IMR-90 (cell line): ENCODE results near the gene PLBD1. TPM values are rescaled to one million over a fixed set of nuclear protein-coding genes. Genes with fewer than 3 reads are reported as not detected.

Experiments used
- ATAC-seq: fragments of 200-7000 bp; cut with Tn5 transposase; 2 replicates; pipeline ENCODE4 v1.9.1; 2020; ENCODE audit warnings: low read depth, mild to moderate bottlenecking, moderate library complexity
- BruUV-seq: library from RNA; stranded (reverse); fragments of 400-500 nt; replicated peaks from 2 replicates; lab custom pipeline; 2021; lab: Mats Ljungman, UMichigan
- CTCF ChIA-PET: fragments of 300-600 bp; formaldehyde crosslinking; extraction: SDS; loops from one replicate; lab custom pipeline; 2021; ENCODE audit warnings: antibody characterized with exemption; lab: Yijun Ruan, JAX
- POLR2A ChIA-PET: fragments of 300-600 bp; sonication (Branson Sonifier 250); formaldehyde crosslinking; loops from one replicate; lab custom pipeline; 2022; ENCODE audit warnings: antibody characterized with exemption; ENCODE audit not compliant: unreplicated experiment; lab: Charles Lee
- DNase-seq: peaks from one replicate; pipeline ENCODE4 v3.0.0; 2013
- H2AFZ ChIP-seq: replicated peaks from 2 replicates; pipeline ENCODE3; 2013; ENCODE audit warnings: low read length, mild to moderate bottlenecking; ENCODE audit not compliant: poor library complexity
- H2AK5ac ChIP-seq: 2 replicates; pipeline ENCODE4 v1.6.1; 2013; ENCODE audit warnings: low read depth, low read length, inconsistent platforms
- H2AK9ac ChIP-seq: replicated peaks from 2 replicates; pipeline ENCODE3; 2013; ENCODE audit warnings: mild to moderate bottlenecking, low read depth, low read length, moderate library complexity; ENCODE audit not compliant: poor library complexity
- H2BK120ac ChIP-seq: 2 replicates; pipeline ENCODE4 v1.6.1; 2013; ENCODE audit warnings: low read depth, low read length, inconsistent platforms
- H2BK15ac ChIP-seq: 3 replicates; pipeline ENCODE4 v1.6.1; 2013; ENCODE audit warnings: low read depth, low read length, inconsistent platforms
- H2BK20ac ChIP-seq: 2 replicates; pipeline ENCODE4 v1.6.1; 2013; ENCODE audit warnings: low read depth, mild to moderate bottlenecking, inconsistent platforms, low read length, moderate library complexity
- H2BK5ac ChIP-seq: 2 replicates; pipeline ENCODE4 v1.6.1; 2013; ENCODE audit warnings: mild to moderate bottlenecking, low read depth, low read length, inconsistent platforms; ENCODE audit not compliant: poor library complexity, severe bottlenecking
- H3K14ac ChIP-seq: replicated peaks from 2 replicates; pipeline ENCODE4 v1.6.1; 2013; ENCODE audit warnings: low read depth, low read length, inconsistent platforms
- H3K18ac ChIP-seq: 2 replicates; pipeline ENCODE4 v1.6.1; 2013; ENCODE audit warnings: low read depth, low read length, control low read depth
- H3K23ac ChIP-seq: 2 replicates; pipeline ENCODE4 v1.6.1; 2013; ENCODE audit warnings: low read depth, low read length, inconsistent platforms
- H3K27ac ChIP-seq: 2 replicates; pipeline ENCODE4 v1.5.1; 2013; ENCODE audit warnings: mild to moderate bottlenecking, control low read depth, low read length; ENCODE audit not compliant: insufficient read depth
- H3K27me3 ChIP-seq: 2 replicates; pipeline ENCODE4 v1.6.1; 2013; ENCODE audit warnings: low read length; ENCODE audit not compliant: control insufficient read depth, insufficient read depth
- H3K36me3 ChIP-seq: 2 replicates; pipeline ENCODE4 v1.6.1; 2013; ENCODE audit warnings: low read length, mixed read lengths; ENCODE audit not compliant: control insufficient read depth, insufficient read depth
- H3K4ac ChIP-seq: 2 replicates; pipeline ENCODE4 v1.6.1; 2013; ENCODE audit warnings: low read depth, low read length, inconsistent platforms
- H3K4me1 ChIP-seq: 2 replicates; pipeline ENCODE4 v1.6.1; 2013; ENCODE audit warnings: low read length, mixed read lengths; ENCODE audit not compliant: control insufficient read depth, insufficient read depth
- H3K4me2 ChIP-seq: 2 replicates; pipeline ENCODE4 v1.6.1; 2013; ENCODE audit warnings: low read depth, mild to moderate bottlenecking, control low read depth, low read length, moderate library complexity
- H3K4me3 ChIP-seq: 2 replicates; pipeline ENCODE4 v1.5.1; 2013; ENCODE audit warnings: low read depth, mild to moderate bottlenecking, control low read depth, low read length, moderate library complexity; ENCODE audit not compliant: insufficient read depth
- H3K56ac ChIP-seq: 2 replicates; pipeline ENCODE4 v1.6.1; 2013; ENCODE audit warnings: low read length, inconsistent platforms; ENCODE audit not compliant: insufficient read depth; ENCODE audit errors: extremely low read depth
- H3K79me1 ChIP-seq, 2 experiments: 2 replicates each; pipeline ENCODE4 v1.6.1; 2013; ENCODE audit warnings: low read length in 2 of 2, inconsistent platforms in 1 of 2, low read depth in 1 of 2
- H3K9ac ChIP-seq: 2 replicates; pipeline ENCODE4 v1.6.1; 2013; ENCODE audit warnings: low read depth, low read length, control low read depth
- H3K9me1 ChIP-seq: 2 replicates; pipeline ENCODE4 v1.6.1; 2013; ENCODE audit warnings: low read length, inconsistent platforms; ENCODE audit not compliant: insufficient read depth
- H3K9me3 ChIP-seq: 2 replicates; pipeline ENCODE4 v1.6.1; 2013; ENCODE audit warnings: low read length; ENCODE audit not compliant: control insufficient read depth, insufficient read depth
- H4K20me1 ChIP-seq: 2 replicates; pipeline ENCODE4 v1.6.1; 2013; ENCODE audit warnings: low read length, inconsistent platforms; ENCODE audit not compliant: insufficient read depth
- H4K5ac ChIP-seq: 2 replicates; pipeline ENCODE4 v1.6.1; 2013; ENCODE audit warnings: mild to moderate bottlenecking, low read depth, low read length, control low read depth
- H4K8ac ChIP-seq, 2 experiments: 2 replicates each; pipeline ENCODE4 v1.6.1; 2013; ENCODE audit warnings: low read depth in 2 of 2, low read length in 2 of 2, control low read depth in 1 of 2, inconsistent platforms in 1 of 2
- H4K91ac ChIP-seq: 2 replicates; pipeline ENCODE4 v1.6.1; 2013; ENCODE audit warnings: low read depth, low read length, inconsistent platforms; ENCODE audit not compliant: insufficient read depth
- BHLHE40 ChIP-seq: fragments of 150-350 bp; IDR thresholded peaks from 2 replicates; pipeline ENCODE4 v1.6.1; 2016; ENCODE audit warnings: mild to moderate bottlenecking, low read depth, low read length
- CHD1 ChIP-seq: IDR thresholded peaks from 2 replicates; pipeline ENCODE4 v1.6.1; 2012; ENCODE audit warnings: low read depth, low read length, improper control_type of control experiment
- FOS ChIP-seq: fragments of 150-350 bp; IDR thresholded peaks from 2 replicates; pipeline ENCODE4 v1.6.1; 2016; ENCODE audit warnings: low read depth, low read length
- MAFK ChIP-seq: IDR thresholded peaks from 2 replicates; pipeline ENCODE4 v1.6.1; 2012; ENCODE audit warnings: low read depth, low read length, improper control_type of control experiment
- MAZ ChIP-seq: IDR thresholded peaks from 2 replicates; pipeline ENCODE4 v1.6.1; 2012; ENCODE audit warnings: low read depth, mild to moderate bottlenecking, low read length, improper control_type of control experiment, moderate library complexity, borderline replicate concordance
- MXI1 ChIP-seq: IDR thresholded peaks from 2 replicates; pipeline ENCODE4 v1.6.1; 2012; ENCODE audit warnings: low read depth, mild to moderate bottlenecking, low read length, moderate library complexity, borderline replicate concordance
- POLR2A ChIP-seq: IDR thresholded peaks from 2 replicates; pipeline ENCODE4 v1.6.1; 2012; ENCODE audit warnings: mild to moderate bottlenecking, low read depth, low read length
- RAD21 ChIP-seq: IDR thresholded peaks from 2 replicates; pipeline ENCODE4 v1.6.1; 2012; ENCODE audit warnings: low read length, improper control_type of control experiment
- RCOR1 ChIP-seq: IDR thresholded peaks from 2 replicates; pipeline ENCODE4 v1.6.1; 2012; ENCODE audit warnings: mild to moderate bottlenecking, low read length, improper control_type of control experiment; ENCODE audit not compliant: insufficient replicate concordance
- RFX5 ChIP-seq: IDR thresholded peaks from 2 replicates; pipeline ENCODE4 v1.8.0; 2012; ENCODE audit warnings: low read depth, mild to moderate bottlenecking, low read length, moderate library complexity
- SMC3 ChIP-seq: fragments of 150-350 bp; IDR thresholded peaks from 2 replicates; pipeline ENCODE4 v1.6.1; 2016; ENCODE audit warnings: low read depth, mild to moderate bottlenecking, antibody characterized with exemption, low read length, moderate library complexity
- WGBS, 2 experiments: methylation state at CpG; one replicate each; pipeline versions ENCODE4 v1.1.5 to v1.1.7; 2013; ENCODE audit warnings: missing lambda C conversion rate in 2 of 2; ENCODE audit not compliant: insufficient read length in 1 of 2; ENCODE audit errors: extremely low coverage in 2 of 2; 5-methylcytosine and 5-hydroxymethylcytosine counted together
- dilution Hi-C: fragments of 300-500 bp; cut with HindIII; formaldehyde crosslinking; loops from one replicate; pipeline ENCODE4 v1.14.3; 2018; ENCODE audit warnings: low sequenced_read_pairs; ENCODE audit not compliant: unreplicated experiment
- in situ Hi-C: fragments of 300-500 bp; cut with MboI; formaldehyde crosslinking; loops from 3 replicates; pipeline ENCODE4 v1.14.3; 2019; ENCODE audit warnings: low sequenced_read_pairs, inconsistent platforms, mixed read lengths
- intact Hi-C: fragments of 100-400 bp; cut with micrococcal nuclease; formaldehyde crosslinking; loops from 2 replicates; pipeline ENCODE4 v1.10.0; 2022
- polyA plus RNA-seq, 3 experiments: library from polyadenylated mRNA; depleted of rRNA; stranded (reverse); fragments of >200 nt; gene quantifications; 2 replicates each; pipeline ENCODE4 v1.2.3, GENCODE V29; 2012; ENCODE audit warnings: low replicate concordance in 1 of 3
- total RNA-seq: library from RNA; depleted of rRNA; stranded (reverse); fragments of >200 nt; gene quantifications from 2 replicates; pipeline ENCODE4 v1.2.3, GENCODE V29; 2012
- TF ChIP-seq, protein P1 (sequence below): fragments of 150-350 bp; IDR thresholded peaks from 2 replicates; pipeline ENCODE4 v1.6.1; 2016; ENCODE audit warnings: low read depth, mild to moderate bottlenecking, low read length, moderate library complexity, borderline replicate concordance
- TF ChIP-seq, protein P2 (sequence below): fragments of 150-350 bp; IDR thresholded peaks from 2 replicates; pipeline ENCODE4 v1.6.1; 2017; ENCODE audit warnings: mild to moderate bottlenecking, antibody characterized with exemption, low read length, low read depth
- TF ChIP-seq, protein P3 (sequence below): conservative IDR thresholded peaks from 2 replicates; pipeline ENCODE4 v1.5.1; 2012; ENCODE audit warnings: mild to moderate bottlenecking, low read depth, low read length, improper control_type of control experiment

PLBD1 gene
- total and polyA plus RNA-seq, 2 of the 4 experiments (the other 2 are of a cell fraction) = under 0.01 TPM; not detected in 1

DNA sequence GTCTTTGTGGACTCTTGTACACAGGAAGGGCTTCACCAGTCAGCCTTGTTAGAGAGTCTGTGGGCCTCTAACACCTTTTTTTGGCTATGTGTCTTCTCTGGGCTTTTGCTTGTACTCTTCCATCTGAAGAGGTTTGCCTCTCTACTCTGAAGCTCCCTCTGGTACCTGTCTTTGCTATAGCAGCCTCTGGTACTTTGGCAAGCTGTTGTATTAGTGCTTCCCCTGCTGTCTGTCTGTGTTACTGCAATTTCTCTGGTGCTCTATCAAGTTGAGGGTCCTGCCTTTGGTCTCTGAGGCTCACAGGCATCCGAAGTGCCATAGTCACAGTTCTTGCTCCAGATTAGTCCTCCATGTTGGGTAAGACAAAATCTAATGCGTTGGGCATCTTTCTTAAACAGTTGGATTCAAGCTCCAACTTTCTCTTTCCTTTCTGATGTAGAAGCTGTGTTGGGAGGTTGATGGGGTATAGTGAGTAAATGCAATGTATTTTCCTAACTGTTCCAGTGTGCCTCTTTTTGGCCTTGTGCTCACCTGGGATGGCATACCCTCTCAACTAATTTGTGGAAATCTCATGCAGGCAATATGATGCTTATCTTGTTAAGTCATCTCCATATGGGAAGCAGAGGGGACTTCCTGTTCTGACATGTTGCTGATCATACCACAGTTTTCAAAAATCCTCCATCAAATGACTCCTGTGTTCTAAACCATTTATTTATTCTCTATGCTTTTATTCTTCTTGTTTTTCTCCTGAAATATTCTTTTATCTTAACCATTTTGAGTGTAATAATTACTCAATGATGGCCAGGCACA lies 113.4 kb downstream of the PLBD1 start:
- ChIA-PET CTCF (interaction anchor here (0.7 to 1.1 kb wide), 3 partner anchors 89 to 271 kb away, joined by 3 read pairs; partner anchors contain the start of gene ATF7IP), POLR2A (no interaction called here)
- Histone ChIP-seq H3K56ac (no peak overlapping the region; the same call in 1 of the 2 replicates), H2BK5ac (no peak overlapping the region), H3K9me1 (0 out of 2 replicates have a peak, but pooled peaks cover 2% of the 10 kb centered on the region), H4K91ac (no peak overlapping the region), H2AK5ac (no peak overlapping the region), H3K4me2 (no peak overlapping the region), H3K79me1 (peaks cover 14 to 28% of the 10 kb centered on the region in 2 experiments), H3K9ac (no peak overlapping the region), H3K9me3 (no peaks in the 10 kb centered on the region), H4K8ac (peak overlapping the region in 1 of 2 experiments; percentile 22; a peak in 1 of 4 replicates), H3K4me3 (no peak overlapping the region), H3K23ac (no peak overlapping the region), H3K18ac (no peak overlapping the region), H3K36me3 (peaks cover 17% of the 10 kb centered on the region), H3K4me1 (no peaks in the 10 kb centered on the region), H3K14ac (no peak overlapping the region; the same call in 1 of the 2 replicates), H2BK20ac (no peak overlapping the region), H2BK15ac (no peak overlapping the region), H4K5ac (peak overlapping the region; percentile 48; the same call in 1 of the 2 replicates), H2AK9ac (no peak overlapping the region), H2AFZ (no peak overlapping the region), H3K27me3 (no peaks in the 10 kb centered on the region), H3K4ac (no peak overlapping the region), H4K20me1 (peaks cover 4% of the 10 kb centered on the region; the same call in 1 of the 2 replicates), H3K27ac (no peak overlapping the region), H2BK120ac (no peak overlapping the region)
- in situ Hi-C loops = no loop called here
- dilution Hi-C loops = no loop called here
- no TSS peak for BruUV-seq
- DNase-seq = peak; percentile 34
- peak; percentile 35; the same call in 1 of the 2 replicates for ATAC-seq
- intact Hi-C loops = no loop called here
- WGBS, 2 experiments = no CpG with 5 or more reads among the region's 2 CpGs
- TF ChIP-seq, protein P1, sequence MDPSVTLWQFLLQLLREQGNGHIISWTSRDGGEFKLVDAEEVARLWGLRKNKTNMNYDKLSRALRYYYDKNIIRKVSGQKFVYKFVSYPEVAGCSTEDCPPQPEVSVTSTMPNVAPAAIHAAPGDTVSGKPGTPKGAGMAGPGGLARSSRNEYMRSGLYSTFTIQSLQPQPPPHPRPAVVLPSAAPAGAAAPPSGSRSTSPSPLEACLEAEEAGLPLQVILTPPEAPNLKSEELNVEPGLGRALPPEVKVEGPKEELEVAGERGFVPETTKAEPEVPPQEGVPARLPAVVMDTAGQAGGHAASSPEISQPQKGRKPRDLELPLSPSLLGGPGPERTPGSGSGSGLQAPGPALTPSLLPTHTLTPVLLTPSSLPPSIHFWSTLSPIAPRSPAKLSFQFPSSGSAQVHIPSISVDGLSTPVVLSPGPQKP = no peak
- TF ChIP-seq BHLHE40 (no peak), POLR2A (no peak), RFX5 (no peak), CHD1 (no peak), MXI1 (no peak), MAZ (no peak), RAD21 (peak; percentile 55), MAFK (no peak), SMC3 (peak; percentile 50), FOS (no peak), RCOR1 (no peak)
- TF ChIP-seq, protein P2, sequence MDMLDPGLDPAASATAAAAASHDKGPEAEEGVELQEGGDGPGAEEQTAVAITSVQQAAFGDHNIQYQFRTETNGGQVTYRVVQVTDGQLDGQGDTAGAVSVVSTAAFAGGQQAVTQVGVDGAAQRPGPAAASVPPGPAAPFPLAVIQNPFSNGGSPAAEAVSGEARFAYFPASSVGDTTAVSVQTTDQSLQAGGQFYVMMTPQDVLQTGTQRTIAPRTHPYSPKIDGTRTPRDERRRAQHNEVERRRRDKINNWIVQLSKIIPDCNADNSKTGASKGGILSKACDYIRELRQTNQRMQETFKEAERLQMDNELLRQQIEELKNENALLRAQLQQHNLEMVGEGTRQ = no peak
- TF ChIP-seq, protein P3, sequence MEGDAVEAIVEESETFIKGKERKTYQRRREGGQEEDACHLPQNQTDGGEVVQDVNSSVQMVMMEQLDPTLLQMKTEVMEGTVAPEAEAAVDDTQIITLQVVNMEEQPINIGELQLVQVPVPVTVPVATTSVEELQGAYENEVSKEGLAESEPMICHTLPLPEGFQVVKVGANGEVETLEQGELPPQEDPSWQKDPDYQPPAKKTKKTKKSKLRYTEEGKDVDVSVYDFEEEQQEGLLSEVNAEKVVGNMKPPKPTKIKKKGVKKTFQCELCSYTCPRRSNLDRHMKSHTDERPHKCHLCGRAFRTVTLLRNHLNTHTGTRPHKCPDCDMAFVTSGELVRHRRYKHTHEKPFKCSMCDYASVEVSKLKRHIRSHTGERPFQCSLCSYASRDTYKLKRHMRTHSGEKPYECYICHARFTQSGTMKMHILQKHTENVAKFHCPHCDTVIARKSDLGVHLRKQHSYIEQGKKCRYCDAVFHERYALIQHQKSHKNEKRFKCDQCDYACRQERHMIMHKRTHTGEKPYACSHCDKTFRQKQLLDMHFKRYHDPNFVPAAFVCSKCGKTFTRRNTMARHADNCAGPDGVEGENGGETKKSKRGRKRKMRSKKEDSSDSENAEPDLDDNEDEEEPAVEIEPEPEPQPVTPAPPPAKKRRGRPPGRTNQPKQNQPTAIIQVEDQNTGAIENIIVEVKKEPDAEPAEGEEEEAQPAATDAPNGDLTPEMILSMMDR = peak; percentile 63
